GM12873 (cell line): ENCODE results near the gene C7.

Experiments used
- CTCF ChIP-seq: IDR thresholded peaks from 2 replicates; pipeline ENCODE4 v1.5.1; 2012; ENCODE audit warnings: low read depth, mild to moderate bottlenecking, moderate library complexity, low read length, control low read depth; ENCODE audit not compliant: insufficient read depth; ENCODE audit errors: missing control alignments

Gene C7

GRCh38 chr5:40879163-40879942 is 29.9 kb upstream of the C7 start:
- no peak for TF ChIP-seq CTCF

GRCh38 chr5:40882291-40882690 is 27.0 kb upstream of the C7 start:
- no peak for TF ChIP-seq CTCF

GRCh38 chr5:40904205-40904993 is 4.9 kb upstream of the C7 start:
- TF ChIP-seq CTCF = peak; percentile 98

GRCh38 chr5:40904994-40905306 is 4.3 kb upstream of the C7 start:
- no peak for TF ChIP-seq CTCF

GRCh38 chr5:40906351-40906751 is 2.9 kb upstream of the C7 start:
- TF ChIP-seq CTCF = no peak

- TF ChIP-seq CTCF = no peak
These were observed 426 bp downstream of the C7 start for GRCh38 chr5:40909723-40910122.

- no peak for TF ChIP-seq CTCF
These were observed 2.0 kb downstream of the C7 start for GRCh38 chr5:40911266-40911665.
